ENCODE measurements around the gene SPTBN4. TPM values are rescaled to one million over a fixed set of nuclear protein-coding genes. Genes with fewer than 3 reads are reported as not detected.

SPTBN4 gene
- polyA plus RNA-seq, 1 of the 3 experiments (the other 2 are of a cell fraction): 3.1 TPM

GRCh38 chr19:40601134-40601974 lies 134.6 kb downstream of the SPTBN4 start, which contains the start of gene LTBP4:
Gene LTBP4, plus strand, starts transcription at chr19:40601369. Its CDS starts 19 bp downstream, at chr19:40601388.
- Histone ChIP-seq H3K36me3 (replicated peaks in 1 of 2; ENCODE audit: control insufficient read depth in 1 of 2, insufficient read depth in 2 of 2, low read length in 1 of 2) (no peaks in the 10 kb centered on the region), H4K20me1 (ENCODE audit: insufficient read depth) (no peaks in the 10 kb centered on the region; the same call in 1 of the 2 replicates), H3K9me3 (no peaks in the 10 kb centered on the region), H3K27me3 (ENCODE audit: insufficient read depth) (no peaks in the 10 kb centered on the region), H3K9ac (no peak within 1 kb of the TSS), H3K4me2 (peak within 1 kb of the TSS; percentile 69; the same call in 1 of the 2 replicates), H3K4me3 (ENCODE audit: low read depth in 2 of 2, low read length in 1 of 2) (peak within 1 kb of the TSS in 1 of 2 experiments; percentile 46; a peak in 3 of 4 replicates), H3K9me2 (no peaks in the 10 kb centered on the region), H2AFZ (ENCODE audit: low read depth) (no peak within 1 kb of the TSS), H3K4me1 (ENCODE audit: control insufficient read depth in 1 of 2, insufficient read depth in 2 of 2, low read depth in 1 of 2, low read length in 1 of 2) (peaks cover 7 to 49% of the 10 kb centered on the region in 2 experiments; a peak in 2 of 4 replicates), H3K27ac (ENCODE audit: low read depth in 2 of 2, low read length in 1 of 2) (no peak within 1 kb of the TSS), H3F3A (replicated peaks; ENCODE audit: insufficient read depth) (peaks cover 36% of the 10 kb centered on the region), H3K79me2 (ENCODE audit: insufficient read depth) (no peaks in the 10 kb centered on the region)
- ChIA-PET CTCF (interaction anchor here (1.0 to 9.6 kb wide), 14 partner anchors 9 to 410 kb away, joined by 3 to 176 read pairs (median 5); partner anchors contain the start of genes BLVRB and MAP3K10), POLR2A (no interaction called here)
- no peak for TF ChIP-seq REST (IDR thresholded peaks at IDR 0.05; ENCODE audit: low read depth, low read length)
- no peak for TF ChIP-seq EZH2phosphoT487 (IDR thresholded peaks at IDR 0.05; ENCODE audit: borderline replicate concordance, low read depth)
- no peak for TF ChIP-seq FOXM1 (IDR thresholded peaks at IDR 0.05; ENCODE audit: low read depth)
- no peak for TF ChIP-seq RCOR1 (IDR thresholded peaks at IDR 0.05; ENCODE audit: low read length)
- TF ChIP-seq YY1 (IDR thresholded peaks at IDR 0.05; ENCODE audit: low read depth): no peak
- DNase-seq: peak; percentile 74
- 35% methylated on average over 43 of the region's 82 CpGs for WGBS (ENCODE audit: low lambda C conversion rate)

GRCh38 chr19:40603071-40603388 lies 136.2 kb downstream of the SPTBN4 start:
- ChIA-PET POLR2A (no interaction called here), CTCF (interaction anchor here (0.8 to 9.6 kb wide), 18 partner anchors 9 to 298 kb away, joined by 3 to 176 read pairs (median 6); partner anchors contain the start of genes BLVRB and EGLN2)
- H3K4me1 ChIP-seq (ENCODE audit: control insufficient read depth in 1 of 2, insufficient read depth in 2 of 2, low read depth in 1 of 2, low read length in 1 of 2): peaks cover 7 to 46% of the 10 kb centered on the region in 2 experiments; a peak in 2 of 4 replicates
- H3F3A ChIP-seq (replicated peaks; ENCODE audit: insufficient read depth): peaks cover 33% of the 10 kb centered on the region
- H4K20me1 ChIP-seq (ENCODE audit: insufficient read depth): no peaks in the 10 kb centered on the region; the same call in 1 of the 2 replicates
- H3K9me2 ChIP-seq: no peaks in the 10 kb centered on the region
- H3K9me3 ChIP-seq: no peaks in the 10 kb centered on the region
- H3K36me3 ChIP-seq (replicated peaks in 1 of 2; ENCODE audit: control insufficient read depth in 1 of 2, insufficient read depth in 2 of 2, low read length in 1 of 2): no peaks in the 10 kb centered on the region
- no peaks in the 10 kb centered on the region for H3K27me3 ChIP-seq (ENCODE audit: insufficient read depth)
- H3K27ac ChIP-seq (ENCODE audit: low read depth in 2 of 2, low read length in 1 of 2): no peak overlapping the region; a peak in 1 of 4 replicates
- 76% methylated on average over 2 of the region's 2 CpGs for WGBS (ENCODE audit: low lambda C conversion rate)
- H2AFZ ChIP-seq (ENCODE audit: low read depth): no peak overlapping the region
- no peak for DNase-seq
- H3K4me2 ChIP-seq: no peak overlapping the region
- no peak overlapping the region for H3K9ac ChIP-seq
- no peaks in the 10 kb centered on the region for H3K79me2 ChIP-seq (ENCODE audit: insufficient read depth)
- peak overlapping the region in 1 of 2 experiments; percentile 52; a peak in 1 of 4 replicates for H3K4me3 ChIP-seq (ENCODE audit: low read depth in 2 of 2, low read length in 1 of 2)
- TF ChIP-seq MEF2A (IDR thresholded peaks at IDR 0.05; ENCODE audit: borderline replicate concordance, low read depth): no peak
- TF ChIP-seq ELF1 (IDR thresholded peaks at IDR 0.05): no peak
- TF ChIP-seq, protein P1, sequence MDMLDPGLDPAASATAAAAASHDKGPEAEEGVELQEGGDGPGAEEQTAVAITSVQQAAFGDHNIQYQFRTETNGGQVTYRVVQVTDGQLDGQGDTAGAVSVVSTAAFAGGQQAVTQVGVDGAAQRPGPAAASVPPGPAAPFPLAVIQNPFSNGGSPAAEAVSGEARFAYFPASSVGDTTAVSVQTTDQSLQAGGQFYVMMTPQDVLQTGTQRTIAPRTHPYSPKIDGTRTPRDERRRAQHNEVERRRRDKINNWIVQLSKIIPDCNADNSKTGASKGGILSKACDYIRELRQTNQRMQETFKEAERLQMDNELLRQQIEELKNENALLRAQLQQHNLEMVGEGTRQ (IDR thresholded peaks at IDR 0.05; ENCODE audit: borderline replicate concordance, low read depth, low read length): no peak
- TF ChIP-seq, protein P2, sequence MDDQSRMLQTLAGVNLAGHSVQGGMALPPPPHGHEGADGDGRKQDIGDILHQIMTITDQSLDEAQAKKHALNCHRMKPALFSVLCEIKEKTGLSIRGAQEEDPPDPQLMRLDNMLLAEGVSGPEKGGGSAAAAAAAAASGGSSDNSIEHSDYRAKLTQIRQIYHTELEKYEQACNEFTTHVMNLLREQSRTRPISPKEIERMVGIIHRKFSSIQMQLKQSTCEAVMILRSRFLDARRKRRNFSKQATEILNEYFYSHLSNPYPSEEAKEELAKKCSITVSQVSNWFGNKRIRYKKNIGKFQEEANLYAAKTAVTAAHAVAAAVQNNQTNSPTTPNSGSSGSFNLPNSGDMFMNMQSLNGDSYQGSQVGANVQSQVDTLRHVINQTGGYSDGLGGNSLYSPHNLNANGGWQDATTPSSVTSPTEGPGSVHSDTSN (IDR thresholded peaks at IDR 0.05): no peak
- no peak for TF ChIP-seq RFX5 (IDR thresholded peaks at IDR 0.05; ENCODE audit: low read length)
- no peak for TF ChIP-seq REST (IDR thresholded peaks at IDR 0.05; ENCODE audit: low read depth, low read length)
- TF ChIP-seq EZH2phosphoT487 (IDR thresholded peaks at IDR 0.05; ENCODE audit: borderline replicate concordance, low read depth): no peak
- no peak for TF ChIP-seq TCF12 (IDR thresholded peaks at IDR 0.05)
- no peak for TF ChIP-seq USF1 (IDR thresholded peaks at IDR 0.05; ENCODE audit: borderline replicate concordance, low read depth)
- TF ChIP-seq FOXM1 (IDR thresholded peaks at IDR 0.05; ENCODE audit: low read depth): no peak
- no peak for TF ChIP-seq MAX (IDR thresholded peaks at IDR 0.05; ENCODE audit: low read depth)
- TF ChIP-seq FOSL2 (IDR thresholded peaks at IDR 0.05; ENCODE audit: borderline replicate concordance, low read depth): no peak
